ENCODE results near the gene ARL6IP6.

Gene ARL6IP6

GRCh38 chr2:152804687-152805408 lies 86.4 kb downstream of the ARL6IP6 start:
- no peak for DNase-seq (ENCODE audit: low spot score)

- DNase-seq (ENCODE audit: low spot score), result no peak
These were observed 93.5 kb downstream of the ARL6IP6 start for GRCh38 chr2:152811916-152812315.
